Measurements from ENCODE around the gene WIZ. TPM values are rescaled to one million over a fixed set of nuclear protein-coding genes. Genes with fewer than 3 reads are reported as not detected.
A peak's percentile ranks its signal among the peaks of the same experiment; 100 is the strongest.

The WIZ gene
- total RNA-seq, 1 donor from 2014 or later = 90.4 TPM

- Histone ChIP-seq H3K27ac (peak overlapping the region; percentile 17 to 64), H3K4me3 (peak overlapping the region; percentile 51 to 67), H3K27me3 (peaks cover 10% of the 10 kb centered on the region), H3K36me3 (no peaks in the 10 kb centered on the region), H3K9me3 (no peaks in the 10 kb centered on the region), H3K4me1 (peaks cover 9 to 21% of the 10 kb centered on the region in 2 donors)
- no peak for TF ChIP-seq CTCF (IDR thresholded peaks at IDR 0.05)
- intact Hi-C loops (cut with DNase I) = loop anchor here (5.0 kb wide), 4 partner anchors 105 to 345 kb away; partner anchors contain the start of gene SYDE1
- DNase-seq (ENCODE audit: low spot score in 2 of 2) = peak; percentile 53 to 90
Observed at GRCh38 chr19:15452111-15453047, 2.6 kb upstream of the WIZ start.

- TF ChIP-seq CTCF (IDR thresholded peaks at IDR 0.05) = no peak
Observed at GRCh38 chr19:15450528-15450890, 753 bp upstream of the WIZ start.

GRCh38 chr19:15448778-15449619 is 757 bp downstream of the WIZ start:
- H3K36me3 ChIP-seq = no peaks in the 10 kb centered on the region
- intact Hi-C loops (cut with DNase I) = loop anchor here (5.0 kb wide), 1 partner anchor 197 kb away; no protein-coding TSS in a partner anchor
- peak overlapping the region; percentile 52 to 86 for H3K27ac ChIP-seq
- TF ChIP-seq CTCF (IDR thresholded peaks at IDR 0.05) = no peak
- no peaks in the 10 kb centered on the region for H3K27me3 ChIP-seq
- no peaks in the 10 kb centered on the region for H3K9me3 ChIP-seq
- H3K4me3 ChIP-seq = peak overlapping the region; percentile 53 to 89
- no peak for DNase-seq (ENCODE audit: low spot score in 2 of 2)
- peaks cover 17 to 45% of the 10 kb centered on the region in 2 donors for H3K4me1 ChIP-seq

More at GRCh38 chr19:15450528-15450890, 753 bp upstream of the WIZ start:
- Histone ChIP-seq H3K27me3 (no peaks in the 10 kb centered on the region), H3K4me1 (peaks cover 11 to 30% of the 10 kb centered on the region in 2 donors), H3K36me3 (no peaks in the 10 kb centered on the region), H3K4me3 (no peak overlapping the region), H3K9me3 (no peaks in the 10 kb centered on the region), H3K27ac (peak overlapping the region; percentile 64 to 86)
- intact Hi-C loops (cut with DNase I) = loop anchor here (2.0 to 5.0 kb wide), 6 partner anchors 18 to 343 kb away; partner anchors contain the start of genes AKAP8L and SYDE1
- no peak for DNase-seq (ENCODE audit: low spot score in 2 of 2)

GRCh38 chr19:15448044-15448777 is 1.5 kb downstream of the WIZ start:
- Histone ChIP-seq H3K27ac (peak overlapping the region in 1 of 2 donors; percentile 86), H3K4me1 (peaks cover 17 to 51% of the 10 kb centered on the region in 2 donors), H3K36me3 (no peaks in the 10 kb centered on the region), H3K4me3 (peak overlapping the region in 1 of 2 donors; percentile 89), H3K27me3 (no peaks in the 10 kb centered on the region), H3K9me3 (no peaks in the 10 kb centered on the region)
- no peak for TF ChIP-seq CTCF (IDR thresholded peaks at IDR 0.05)
- intact Hi-C loops (cut with DNase I) = loop anchor here (5.0 kb wide), 1 partner anchor 196 kb away; no protein-coding TSS in a partner anchor
- no peak for DNase-seq (ENCODE audit: low spot score in 2 of 2)

GRCh38 chr19:15447057-15447456 is 2.7 kb downstream of the WIZ start:
- no peak for DNase-seq (ENCODE audit: low spot score in 2 of 2)
- TF ChIP-seq CTCF (IDR thresholded peaks at IDR 0.05) = no peak
- no peak overlapping the region for H3K4me3 ChIP-seq
- H3K27ac ChIP-seq = peak overlapping the region in 1 of 2 donors; percentile 10
- H3K4me1 ChIP-seq = peaks cover 17 to 43% of the 10 kb centered on the region in 2 donors
- no peaks in the 10 kb centered on the region for H3K9me3 ChIP-seq
- intact Hi-C loops (cut with DNase I) = loop anchor here (5.0 kb wide), 1 partner anchor 195 kb away; no protein-coding TSS in a partner anchor
- no peaks in the 10 kb centered on the region for H3K27me3 ChIP-seq
- H3K36me3 ChIP-seq = no peaks in the 10 kb centered on the region
